IMR-90 (cell line): ENCODE data around the gene RBMS3.

Experiments
- BHLHE40 ChIP-seq: fragments of 150-350 bp; IDR thresholded peaks from 2 replicates; pipeline ENCODE4 v1.6.1; 2016; ENCODE audit warnings: mild to moderate bottlenecking, low read depth, low read length
- CEBPB ChIP-seq: IDR thresholded peaks from 2 replicates; pipeline ENCODE4 v1.6.1; 2012; ENCODE audit warnings: low read depth, low read length, improper control_type of control experiment
- CHD1 ChIP-seq: IDR thresholded peaks from 2 replicates; pipeline ENCODE4 v1.6.1; 2012; ENCODE audit warnings: low read depth, low read length, improper control_type of control experiment
- MXI1 ChIP-seq: IDR thresholded peaks from 2 replicates; pipeline ENCODE4 v1.6.1; 2012; ENCODE audit warnings: low read depth, mild to moderate bottlenecking, low read length, moderate library complexity, borderline replicate concordance
- NFE2L2 ChIP-seq: fragments of 150-350 bp; IDR thresholded peaks from 2 replicates; pipeline ENCODE4 v1.6.1; 2016; ENCODE audit warnings: low read depth, mild to moderate bottlenecking, low read length
- POLR2A ChIP-seq: IDR thresholded peaks from 2 replicates; pipeline ENCODE4 v1.6.1; 2012; ENCODE audit warnings: mild to moderate bottlenecking, low read depth, low read length
- RAD21 ChIP-seq: IDR thresholded peaks from 2 replicates; pipeline ENCODE4 v1.6.1; 2012; ENCODE audit warnings: low read length, improper control_type of control experiment
- RCOR1 ChIP-seq: IDR thresholded peaks from 2 replicates; pipeline ENCODE4 v1.6.1; 2012; ENCODE audit warnings: mild to moderate bottlenecking, low read length, improper control_type of control experiment; ENCODE audit not compliant: insufficient replicate concordance
- RFX5 ChIP-seq: IDR thresholded peaks from 2 replicates; pipeline ENCODE4 v1.8.0; 2012; ENCODE audit warnings: low read depth, mild to moderate bottlenecking, low read length, moderate library complexity
- SMC3 ChIP-seq: fragments of 150-350 bp; IDR thresholded peaks from 2 replicates; pipeline ENCODE4 v1.6.1; 2016; ENCODE audit warnings: low read depth, mild to moderate bottlenecking, antibody characterized with exemption, low read length, moderate library complexity
- TF ChIP-seq, protein P1 (sequence below): conservative IDR thresholded peaks from 2 replicates; pipeline ENCODE4 v1.5.1; 2012; ENCODE audit warnings: mild to moderate bottlenecking, low read depth, low read length, improper control_type of control experiment
- TF ChIP-seq, protein P2 (sequence below): fragments of 150-350 bp; IDR thresholded peaks from 2 replicates; pipeline ENCODE4 v1.6.1; 2017; ENCODE audit warnings: mild to moderate bottlenecking, antibody characterized with exemption, low read length, low read depth

DNA sequence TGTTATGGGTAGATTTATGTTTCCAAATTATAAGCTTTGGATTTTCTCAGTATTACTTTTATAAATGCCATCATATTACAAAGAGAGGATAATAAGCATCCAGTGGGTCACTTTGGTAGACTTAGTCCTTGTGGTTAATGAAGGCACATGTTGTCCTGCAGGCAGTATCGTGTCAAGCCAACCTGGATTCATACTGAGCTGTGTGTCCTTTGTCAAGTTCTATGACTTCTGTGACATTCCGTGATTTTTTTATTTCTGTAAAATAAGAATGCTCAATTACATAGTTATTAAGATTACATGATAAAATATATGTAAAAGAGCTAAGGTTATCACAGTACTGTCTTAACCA is 257.7 kb downstream of the RBMS3 start:
- TF ChIP-seq, protein P1, sequence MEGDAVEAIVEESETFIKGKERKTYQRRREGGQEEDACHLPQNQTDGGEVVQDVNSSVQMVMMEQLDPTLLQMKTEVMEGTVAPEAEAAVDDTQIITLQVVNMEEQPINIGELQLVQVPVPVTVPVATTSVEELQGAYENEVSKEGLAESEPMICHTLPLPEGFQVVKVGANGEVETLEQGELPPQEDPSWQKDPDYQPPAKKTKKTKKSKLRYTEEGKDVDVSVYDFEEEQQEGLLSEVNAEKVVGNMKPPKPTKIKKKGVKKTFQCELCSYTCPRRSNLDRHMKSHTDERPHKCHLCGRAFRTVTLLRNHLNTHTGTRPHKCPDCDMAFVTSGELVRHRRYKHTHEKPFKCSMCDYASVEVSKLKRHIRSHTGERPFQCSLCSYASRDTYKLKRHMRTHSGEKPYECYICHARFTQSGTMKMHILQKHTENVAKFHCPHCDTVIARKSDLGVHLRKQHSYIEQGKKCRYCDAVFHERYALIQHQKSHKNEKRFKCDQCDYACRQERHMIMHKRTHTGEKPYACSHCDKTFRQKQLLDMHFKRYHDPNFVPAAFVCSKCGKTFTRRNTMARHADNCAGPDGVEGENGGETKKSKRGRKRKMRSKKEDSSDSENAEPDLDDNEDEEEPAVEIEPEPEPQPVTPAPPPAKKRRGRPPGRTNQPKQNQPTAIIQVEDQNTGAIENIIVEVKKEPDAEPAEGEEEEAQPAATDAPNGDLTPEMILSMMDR = no peak
- TF ChIP-seq POLR2A = no peak
- TF ChIP-seq, protein P2, sequence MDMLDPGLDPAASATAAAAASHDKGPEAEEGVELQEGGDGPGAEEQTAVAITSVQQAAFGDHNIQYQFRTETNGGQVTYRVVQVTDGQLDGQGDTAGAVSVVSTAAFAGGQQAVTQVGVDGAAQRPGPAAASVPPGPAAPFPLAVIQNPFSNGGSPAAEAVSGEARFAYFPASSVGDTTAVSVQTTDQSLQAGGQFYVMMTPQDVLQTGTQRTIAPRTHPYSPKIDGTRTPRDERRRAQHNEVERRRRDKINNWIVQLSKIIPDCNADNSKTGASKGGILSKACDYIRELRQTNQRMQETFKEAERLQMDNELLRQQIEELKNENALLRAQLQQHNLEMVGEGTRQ = no peak
- no peak for TF ChIP-seq RFX5
- no peak for TF ChIP-seq RCOR1
- no peak for TF ChIP-seq RAD21
- TF ChIP-seq SMC3 = no peak
- no peak for TF ChIP-seq NFE2L2
- no peak for TF ChIP-seq CEBPB
- no peak for TF ChIP-seq MXI1
- no peak for TF ChIP-seq CHD1
- TF ChIP-seq BHLHE40 = no peak
